Neutrophil (primary cell): ENCODE results near the gene PYHIN1.
"Not testable (repeated sequence)": the region's sequence is repeated elsewhere in the genome, so short reads cannot be mapped to it uniquely, and the experiment has no call there.

Experiments
- H3K27ac ChIP-seq: fragments of 200-600 bp; sonication (generic); 2 replicates; pipeline ENCODE4 v1.5.1; 2016; ENCODE audit warnings: mild to moderate bottlenecking, moderate library complexity
- H3K27me3 ChIP-seq: fragments of 200-600 bp; sonication (generic); 2 replicates; pipeline ENCODE4 v1.6.0; 2016; ENCODE audit warnings: mild to moderate bottlenecking
- H3K36me3 ChIP-seq: fragments of 200-600 bp; sonication (generic); 2 replicates; pipeline ENCODE4 v1.5.1; 2017
- H3K4me1 ChIP-seq, 2 experiments: fragments of 200-600 bp in 1 of 2; sonication (generic) in 1 of 2; 1 replicate in 1 of 2; 2 replicates in 1 of 2; pipeline versions ENCODE4 v1.5.1 to v1.6.1; 2013 to 2016; ENCODE audit warnings: low read depth in 1 of 2, low read length in 1 of 2, mild to moderate bottlenecking in 1 of 2, moderate library complexity in 1 of 2; ENCODE audit not compliant: control insufficient read depth in 1 of 2, insufficient read depth in 1 of 2
- H3K4me3 ChIP-seq, 2 experiments: fragments of 200-600 bp in 1 of 2; sonication (generic) in 1 of 2; 1 replicate in 1 of 2; 2 replicates in 1 of 2; pipeline ENCODE4 v1.5.1; 2013 to 2016; ENCODE audit warnings: low read depth in 1 of 2, low read length in 1 of 2, mild to moderate bottlenecking in 1 of 2, moderate library complexity in 1 of 2
- H3K9me3 ChIP-seq: fragments of 200-600 bp; sonication (generic); 2 replicates; pipeline ENCODE4 v1.5.1; 2016
- CTCF ChIP-seq: fragments of 200-600 bp; sonication (generic); IDR thresholded peaks from 2 replicates; pipeline ENCODE4 v1.5.1; 2016; ENCODE audit warnings: antibody characterized with exemption

Gene PYHIN1

DNA sequence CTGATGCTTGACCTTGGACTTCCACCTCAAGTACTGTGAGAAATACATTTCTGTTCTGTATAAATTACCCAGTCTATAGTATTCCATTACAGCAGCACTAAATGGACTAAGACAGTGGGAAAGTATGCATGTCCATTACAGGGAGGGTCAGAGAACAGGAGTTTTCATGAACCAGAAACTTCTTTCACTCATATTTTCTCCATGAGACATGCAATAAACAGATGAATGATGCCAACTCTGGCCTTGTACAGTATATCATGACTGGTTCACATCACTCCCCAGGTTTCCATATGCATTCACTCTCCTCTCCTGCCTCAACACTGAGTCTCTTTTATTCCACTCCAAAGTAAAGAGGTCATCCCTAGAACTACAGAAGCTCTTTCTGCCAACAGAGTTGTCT lies 73.8 kb downstream of the PYHIN1 start:
- H3K4me1 ChIP-seq, result peaks cover 43 to 48% of the 10 kb centered on the region in 2 experiments
- H3K27me3 ChIP-seq, result no peaks in the 10 kb centered on the region
- no peak for TF ChIP-seq CTCF
- H3K36me3 ChIP-seq, result no peaks in the 10 kb centered on the region
- no peak overlapping the region for H3K4me3 ChIP-seq
- peak overlapping the region; percentile 38 for H3K27ac ChIP-seq
- H3K9me3 ChIP-seq, result no peaks in the 10 kb centered on the region

DNA sequence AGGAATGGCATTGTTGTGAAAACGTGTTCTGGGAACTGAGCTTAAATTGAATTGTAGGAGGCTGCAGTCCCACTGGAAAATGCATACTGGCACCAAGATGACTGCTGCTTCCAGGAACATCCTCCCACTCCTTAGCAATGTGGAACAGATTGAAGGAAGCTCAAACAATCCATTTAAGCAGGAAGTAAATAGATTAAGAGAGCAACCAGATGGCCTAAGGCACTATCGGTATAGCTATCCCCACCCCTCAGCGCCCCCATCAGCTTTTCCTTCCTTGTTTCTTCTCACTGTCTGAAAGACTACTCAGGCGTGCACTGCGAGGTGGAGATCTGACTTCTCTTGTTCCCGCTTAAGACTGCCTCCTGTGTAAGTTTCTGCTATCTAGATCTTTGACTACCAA lies 74.3 kb downstream of the PYHIN1 start:
- H3K27ac ChIP-seq, result peak overlapping the region; percentile 38
- H3K4me3 ChIP-seq, result no peak overlapping the region
- H3K9me3 ChIP-seq, result no peaks in the 10 kb centered on the region
- TF ChIP-seq CTCF, result no peak
- H3K36me3 ChIP-seq, result no peaks in the 10 kb centered on the region
- no peaks in the 10 kb centered on the region for H3K27me3 ChIP-seq
- H3K4me1 ChIP-seq, result peaks cover 43 to 49% of the 10 kb centered on the region in 2 experiments

DNA sequence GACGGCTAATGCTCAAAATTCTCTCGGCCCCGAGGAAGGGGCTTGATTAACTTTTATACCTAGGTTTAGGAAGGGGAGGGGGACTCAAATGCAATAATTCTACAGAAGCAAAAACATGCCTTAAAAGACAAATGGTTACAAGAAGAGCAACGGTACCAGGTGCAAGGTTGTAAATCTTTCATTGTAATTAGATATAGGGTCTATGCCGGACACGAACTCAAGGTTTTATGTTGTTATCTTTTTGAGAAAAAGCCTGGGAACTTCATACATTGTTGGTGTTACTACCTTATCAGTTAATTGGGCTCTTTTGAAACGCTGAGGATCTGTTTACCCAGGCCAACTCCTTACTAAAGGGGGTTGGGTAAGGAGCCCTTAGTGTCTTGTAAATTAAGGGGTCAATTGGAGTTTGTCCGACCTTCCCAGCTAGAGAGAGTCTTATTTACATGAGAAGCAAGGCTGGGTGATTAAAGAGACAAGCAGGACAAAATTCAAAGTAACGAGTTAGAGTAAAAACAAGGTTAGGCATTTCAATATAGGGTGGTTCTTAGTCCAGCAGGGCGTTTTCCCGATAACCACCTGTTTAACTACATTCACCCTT lies 75.0 kb downstream of the PYHIN1 start:
- peak overlapping the region; percentile 38 for H3K27ac ChIP-seq
- not testable (repeated sequence) for H3K36me3 ChIP-seq, H3K4me3 ChIP-seq, H3K27me3 ChIP-seq, H3K9me3 ChIP-seq
- peaks cover 43 to 53% of the 10 kb centered on the region in 2 experiments for H3K4me1 ChIP-seq

DNA sequence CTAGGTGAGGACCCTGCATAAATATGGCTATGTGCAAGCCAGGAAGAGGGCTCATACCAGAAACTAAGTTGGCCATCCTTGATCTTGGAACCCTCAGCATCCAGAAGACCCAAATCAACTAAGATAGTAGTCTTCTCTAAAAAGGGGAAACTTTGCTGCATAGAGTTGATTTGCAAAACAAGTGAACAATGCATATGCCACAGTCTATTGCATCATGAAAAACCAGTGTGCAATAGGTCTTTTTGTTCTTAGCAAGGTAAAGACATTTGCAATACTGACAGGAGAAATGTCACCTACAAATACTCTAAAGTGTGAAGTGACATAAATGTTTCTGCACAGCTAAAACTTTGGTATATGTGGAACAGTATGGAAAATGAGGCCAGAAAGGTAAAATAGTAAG lies 76.4 kb downstream of the PYHIN1 start:
- Histone ChIP-seq H3K9me3 (no peaks in the 10 kb centered on the region), H3K4me1 (peaks cover 50 to 66% of the 10 kb centered on the region in 2 experiments), H3K27ac (peak overlapping the region; percentile 88), H3K27me3 (no peaks in the 10 kb centered on the region), H3K4me3 (peak overlapping the region; percentile 76 to 94), H3K36me3 (no peaks in the 10 kb centered on the region)
- TF ChIP-seq CTCF, result no peak

DNA sequence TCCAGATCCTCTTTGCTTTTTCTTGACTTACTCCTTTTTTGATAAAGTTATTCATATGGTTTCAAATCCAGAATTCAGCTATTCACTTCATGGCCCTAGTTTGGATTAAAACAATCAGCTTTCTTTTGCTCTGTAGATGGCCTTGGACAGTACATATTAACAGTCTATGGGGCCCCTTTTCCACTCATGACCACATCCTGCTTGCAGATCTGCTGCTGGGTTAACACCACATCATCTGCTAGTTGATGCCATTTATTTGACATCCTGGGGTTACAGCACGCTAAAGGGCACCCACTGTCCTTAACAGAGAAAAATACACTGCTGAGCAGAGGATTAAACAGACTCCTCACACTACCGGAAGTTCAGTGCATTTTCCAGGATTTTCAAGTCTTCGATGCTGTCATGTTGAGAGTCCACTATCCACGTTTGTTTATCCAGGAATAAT lies 77.4 kb downstream of the PYHIN1 start:
- no peaks in the 10 kb centered on the region for H3K9me3 ChIP-seq
- no peaks in the 10 kb centered on the region for H3K27me3 ChIP-seq
- TF ChIP-seq CTCF, result no peak
- no peaks in the 10 kb centered on the region for H3K36me3 ChIP-seq
- H3K4me1 ChIP-seq, result peaks cover 58 to 77% of the 10 kb centered on the region in 2 experiments
- H3K27ac ChIP-seq, result peak overlapping the region; percentile 88
- peak overlapping the region; percentile 76 to 94 for H3K4me3 ChIP-seq

- Histone ChIP-seq H3K36me3 (no peaks in the 10 kb centered on the region), H3K27ac (peak overlapping the region; percentile 88), H3K9me3 (no peaks in the 10 kb centered on the region), H3K27me3 (no peaks in the 10 kb centered on the region), H3K4me1 (peaks cover 63 to 82% of the 10 kb centered on the region in 2 experiments), H3K4me3 (peak overlapping the region; percentile 76 to 94)
- TF ChIP-seq CTCF, result no peak
Observed at GRCh38 chr1:159009287-159009686, 77.9 kb downstream of the PYHIN1 start.
